ENCODE measurements around the gene GTF2H1. TPM values are rescaled to one million over a fixed set of nuclear protein-coding genes. Genes with fewer than 3 reads are reported as not detected.

GTF2H1 gene
- total and polyA plus RNA-seq, 9 of the 15 experiments (the other 6 are each of a cell fraction or from before 2014, with no cell fraction given): 56.9 to 126 (median 92.1) TPM

DNA sequence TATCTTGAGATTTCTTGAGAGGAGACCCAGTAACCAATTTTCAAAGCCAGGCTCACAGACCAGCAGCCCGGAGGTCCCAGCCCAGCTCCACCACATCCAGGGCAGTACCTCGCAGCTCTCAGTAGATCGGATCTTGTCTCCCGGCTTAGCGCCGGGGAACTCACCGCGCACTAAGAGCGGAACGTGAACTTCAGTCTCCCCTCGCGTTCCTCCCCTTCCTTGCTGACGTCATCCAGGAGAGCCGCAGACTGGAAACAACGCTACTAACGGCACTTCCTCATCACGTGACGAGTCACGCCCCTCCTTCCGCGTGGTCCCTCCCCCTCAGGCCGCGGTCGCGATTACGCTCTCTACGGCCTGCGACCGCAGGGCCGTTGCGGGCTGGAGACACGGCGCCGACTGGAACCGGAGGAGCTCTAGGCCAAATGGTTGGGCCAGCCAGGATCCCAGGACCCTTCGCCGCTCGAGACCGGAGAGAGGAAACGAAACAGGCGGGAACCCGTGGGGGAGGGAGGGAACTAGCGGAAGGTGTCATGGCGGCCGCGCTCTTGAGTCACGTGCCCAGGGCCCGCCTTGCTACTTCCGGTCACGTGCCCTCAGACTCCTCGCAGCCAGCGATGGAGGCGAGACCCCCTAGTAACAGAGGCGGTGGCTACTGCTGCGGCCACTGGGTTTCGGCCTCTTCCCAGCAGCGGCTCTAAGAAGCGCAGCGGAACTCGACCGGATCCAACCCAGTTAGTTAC, at the start of gene GTF2H1, which contains the start of gene HPS5 (continued):
- TF ChIP-seq, protein P1, sequence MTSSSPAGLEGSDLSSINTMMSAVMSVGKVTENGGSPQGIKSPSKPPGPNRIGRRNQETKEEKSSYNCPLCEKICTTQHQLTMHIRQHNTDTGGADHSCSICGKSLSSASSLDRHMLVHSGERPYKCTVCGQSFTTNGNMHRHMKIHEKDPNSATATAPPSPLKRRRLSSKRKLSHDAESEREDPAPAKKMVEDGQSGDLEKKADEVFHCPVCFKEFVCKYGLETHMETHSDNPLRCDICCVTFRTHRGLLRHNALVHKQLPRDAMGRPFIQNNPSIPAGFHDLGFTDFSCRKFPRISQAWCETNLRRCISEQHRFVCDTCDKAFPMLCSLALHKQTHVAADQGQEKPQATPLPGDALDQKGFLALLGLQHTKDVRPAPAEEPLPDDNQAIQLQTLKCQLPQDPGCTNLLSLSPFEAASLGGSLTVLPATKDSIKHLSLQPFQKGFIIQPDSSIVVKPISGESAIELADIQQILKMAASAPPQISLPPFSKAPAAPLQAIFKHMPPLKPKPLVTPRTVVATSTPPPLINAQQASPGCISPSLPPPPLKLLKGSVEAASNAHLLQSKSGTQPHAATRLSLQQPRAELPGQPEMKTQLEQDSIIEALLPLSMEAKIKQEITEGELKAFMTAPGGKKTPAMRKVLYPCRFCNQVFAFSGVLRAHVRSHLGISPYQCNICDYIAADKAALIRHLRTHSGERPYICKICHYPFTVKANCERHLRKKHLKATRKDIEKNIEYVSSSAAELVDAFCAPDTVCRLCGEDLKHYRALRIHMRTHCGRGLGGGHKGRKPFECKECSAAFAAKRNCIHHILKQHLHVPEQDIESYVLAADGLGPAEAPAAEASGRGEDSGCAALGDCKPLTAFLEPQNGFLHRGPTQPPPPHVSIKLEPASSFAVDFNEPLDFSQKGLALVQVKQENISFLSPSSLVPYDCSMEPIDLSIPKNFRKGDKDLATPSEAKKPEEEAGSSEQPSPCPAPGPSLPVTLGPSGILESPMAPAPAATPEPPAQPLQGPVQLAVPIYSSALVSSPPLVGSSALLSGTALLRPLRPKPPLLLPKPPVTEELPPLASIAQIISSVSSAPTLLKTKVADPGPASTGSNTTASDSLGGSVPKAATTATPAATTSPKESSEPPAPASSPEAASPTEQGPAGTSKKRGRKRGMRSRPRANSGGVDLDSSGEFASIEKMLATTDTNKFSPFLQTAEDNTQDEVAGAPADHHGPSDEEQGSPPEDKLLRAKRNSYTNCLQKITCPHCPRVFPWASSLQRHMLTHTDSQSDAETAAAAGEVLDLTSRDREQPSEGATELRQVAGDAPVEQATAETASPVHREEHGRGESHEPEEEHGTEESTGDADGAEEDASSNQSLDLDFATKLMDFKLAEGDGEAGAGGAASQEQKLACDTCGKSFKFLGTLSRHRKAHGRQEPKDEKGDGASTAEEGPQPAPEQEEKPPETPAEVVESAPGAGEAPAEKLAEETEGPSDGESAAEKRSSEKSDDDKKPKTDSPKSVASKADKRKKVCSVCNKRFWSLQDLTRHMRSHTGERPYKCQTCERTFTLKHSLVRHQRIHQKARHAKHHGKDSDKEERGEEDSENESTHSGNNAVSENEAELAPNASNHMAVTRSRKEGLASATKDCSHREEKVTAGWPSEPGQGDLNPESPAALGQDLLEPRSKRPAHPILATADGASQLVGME (CRISPR knock-in tag; IDR thresholded peaks at IDR 0.05): 0 out of 2 replicates have a peak, but pooled peaks have one; percentile 43
- TF ChIP-seq, protein P2, sequence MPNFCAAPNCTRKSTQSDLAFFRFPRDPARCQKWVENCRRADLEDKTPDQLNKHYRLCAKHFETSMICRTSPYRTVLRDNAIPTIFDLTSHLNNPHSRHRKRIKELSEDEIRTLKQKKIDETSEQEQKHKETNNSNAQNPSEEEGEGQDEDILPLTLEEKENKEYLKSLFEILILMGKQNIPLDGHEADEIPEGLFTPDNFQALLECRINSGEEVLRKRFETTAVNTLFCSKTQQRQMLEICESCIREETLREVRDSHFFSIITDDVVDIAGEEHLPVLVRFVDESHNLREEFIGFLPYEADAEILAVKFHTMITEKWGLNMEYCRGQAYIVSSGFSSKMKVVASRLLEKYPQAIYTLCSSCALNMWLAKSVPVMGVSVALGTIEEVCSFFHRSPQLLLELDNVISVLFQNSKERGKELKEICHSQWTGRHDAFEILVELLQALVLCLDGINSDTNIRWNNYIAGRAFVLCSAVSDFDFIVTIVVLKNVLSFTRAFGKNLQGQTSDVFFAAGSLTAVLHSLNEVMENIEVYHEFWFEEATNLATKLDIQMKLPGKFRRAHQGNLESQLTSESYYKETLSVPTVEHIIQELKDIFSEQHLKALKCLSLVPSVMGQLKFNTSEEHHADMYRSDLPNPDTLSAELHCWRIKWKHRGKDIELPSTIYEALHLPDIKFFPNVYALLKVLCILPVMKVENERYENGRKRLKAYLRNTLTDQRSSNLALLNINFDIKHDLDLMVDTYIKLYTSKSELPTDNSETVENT (CRISPR knock-in tag; IDR thresholded peaks at IDR 0.05): peak; percentile 66
- 0 out of 2 replicates have a peak, but pooled peaks have one; percentile 37 for TF ChIP-seq TAF15 (IDR thresholded peaks at IDR 0.05; ENCODE audit: low read depth, low read length)
- TF ChIP-seq, protein P3, sequence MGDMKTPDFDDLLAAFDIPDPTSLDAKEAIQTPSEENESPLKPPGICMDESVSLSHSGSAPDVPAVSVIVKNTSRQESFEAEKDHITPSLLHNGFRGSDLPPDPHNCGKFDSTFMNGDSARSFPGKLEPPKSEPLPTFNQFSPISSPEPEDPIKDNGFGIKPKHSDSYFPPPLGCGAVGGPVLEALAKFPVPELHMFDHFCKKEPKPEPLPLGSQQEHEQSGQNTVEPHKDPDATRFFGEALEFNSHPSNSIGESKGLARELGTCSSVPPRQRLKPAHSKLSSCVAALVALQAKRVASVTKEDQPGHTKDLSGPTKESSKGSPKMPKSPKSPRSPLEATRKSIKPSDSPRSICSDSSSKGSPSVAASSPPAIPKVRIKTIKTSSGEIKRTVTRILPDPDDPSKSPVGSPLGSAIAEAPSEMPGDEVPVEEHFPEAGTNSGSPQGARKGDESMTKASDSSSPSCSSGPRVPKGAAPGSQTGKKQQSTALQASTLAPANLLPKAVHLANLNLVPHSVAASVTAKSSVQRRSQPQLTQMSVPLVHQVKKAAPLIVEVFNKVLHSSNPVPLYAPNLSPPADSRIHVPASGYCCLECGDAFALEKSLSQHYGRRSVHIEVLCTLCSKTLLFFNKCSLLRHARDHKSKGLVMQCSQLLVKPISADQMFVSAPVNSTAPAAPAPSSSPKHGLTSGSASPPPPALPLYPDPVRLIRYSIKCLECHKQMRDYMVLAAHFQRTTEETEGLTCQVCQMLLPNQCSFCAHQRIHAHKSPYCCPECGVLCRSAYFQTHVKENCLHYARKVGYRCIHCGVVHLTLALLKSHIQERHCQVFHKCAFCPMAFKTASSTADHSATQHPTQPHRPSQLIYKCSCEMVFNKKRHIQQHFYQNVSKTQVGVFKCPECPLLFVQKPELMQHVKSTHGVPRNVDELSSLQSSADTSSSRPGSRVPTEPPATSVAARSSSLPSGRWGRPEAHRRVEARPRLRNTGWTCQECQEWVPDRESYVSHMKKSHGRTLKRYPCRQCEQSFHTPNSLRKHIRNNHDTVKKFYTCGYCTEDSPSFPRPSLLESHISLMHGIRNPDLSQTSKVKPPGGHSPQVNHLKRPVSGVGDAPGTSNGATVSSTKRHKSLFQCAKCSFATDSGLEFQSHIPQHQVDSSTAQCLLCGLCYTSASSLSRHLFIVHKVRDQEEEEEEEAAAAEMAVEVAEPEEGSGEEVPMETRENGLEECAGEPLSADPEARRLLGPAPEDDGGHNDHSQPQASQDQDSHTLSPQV (IDR thresholded peaks at IDR 0.05): peak; percentile 55
- no peak for TF ChIP-seq ZNF133 (CRISPR knock-in tag; IDR thresholded peaks at IDR 0.05)
- peak; percentile 98 for TF ChIP-seq KLF13 (tag; IDR thresholded peaks at IDR 0.05; ENCODE audit: borderline replicate concordance, low read depth)
- TF ChIP-seq HDAC3 (IDR thresholded peaks at IDR 0.05; ENCODE audit: borderline replicate concordance, partially characterized antibody): no peak
- TF ChIP-seq CREBBP (IDR thresholded peaks at IDR 0.05; ENCODE audit: low read depth, low read length): no peak

Data from K562 (cell line).